Heart left ventricle (tissue), 16 donors: Measurements from ENCODE around the gene VAV1. TPM values are rescaled to one million over a fixed set of nuclear protein-coding genes. Genes with fewer than 3 reads are reported as not detected.
"Not testable (repeated sequence)": the region's sequence is repeated elsewhere in the genome, so short reads cannot be mapped to it uniquely, and the experiment has no call there.

Experiments
- ATAC-seq, 4 donors: fragments of 200-7000 bp; cut with Tn5 transposase; one replicate each; pipeline ENCODE4 v1.9.1; 2020 to 2022; ENCODE audit warnings: moderate library complexity in 4 of 4, mild to moderate bottlenecking in 3 of 4, moderate number of reproducible peaks in 1 of 4
- DNase-seq, 5 donors: peaks; one replicate each; pipeline ENCODE4 v3.0.0-alpha.2; 2020
- H3K27ac ChIP-seq, 12 donors: fragments of 200-600 bp; sonication (generic) in 4 of 12; one replicate each; pipeline versions ENCODE4 v1.5.0 to v1.8.0; 2016 to 2022; ENCODE audit warnings: mild to moderate bottlenecking in 2 of 12
- H3K27me3 ChIP-seq, 9 donors: fragments of 200-600 bp; sonication (generic) in 2 of 9; one replicate each; pipeline versions ENCODE4 v1.5.1 to v1.8.0; 2016 to 2022; ENCODE audit warnings: mild to moderate bottlenecking in 3 of 9
- H3K36me3 ChIP-seq, 9 donors: fragments of 200-600 bp; sonication (generic) in 2 of 9; one replicate each; pipeline versions ENCODE4 v1.5.0 to v1.8.0; 2018 to 2022; ENCODE audit warnings: mild to moderate bottlenecking in 2 of 9
- H3K4me1 ChIP-seq, 12 donors: fragments of 200-600 bp; sonication (generic) in 4 of 12; one replicate each; pipeline versions ENCODE4 v1.5.0 to v1.8.0; 2016 to 2022; ENCODE audit warnings: mild to moderate bottlenecking in 3 of 12
- H3K4me3 ChIP-seq, 12 donors: fragments of 200-600 bp; sonication (generic) in 4 of 12; one replicate each; pipeline versions ENCODE4 v1.5.0 to v1.8.0; 2017 to 2022; ENCODE audit warnings: mild to moderate bottlenecking in 9 of 12, moderate library complexity in 4 of 12
- H3K9me3 ChIP-seq, 12 donors: fragments of 200-600 bp; sonication (generic) in 4 of 12; one replicate each; pipeline versions ENCODE4 v1.5.0 to v1.8.0; 2016 to 2022; ENCODE audit warnings: mild to moderate bottlenecking in 1 of 12
- POLR2A ChIP-seq, 2 donors: fragments of 450-650 bp; IDR thresholded peaks; one replicate each; pipeline ENCODE4 v1.6.1; 2017; ENCODE audit warnings: antibody characterized with exemption in 2 of 2, mild to moderate bottlenecking in 2 of 2, moderate library complexity in 2 of 2
- WGBS, 4 donors: extraction: QIAGEN DNeasy Blood & Tissue Kit in 2 of 4; methylation state at CpG; one replicate each; pipeline versions ENCODE4 v1.1.5 to v1.1.7; 2013 to 2018; 5-methylcytosine and 5-hydroxymethylcytosine counted together
- intact Hi-C, 10 donors: fragments of 100-400 bp; cut with DNase I; formaldehyde crosslinking; loops; one replicate each; pipeline versions ENCODE4 v1.11.1 to v1.14.2; 2022
- polyA plus RNA-seq, 2 donors: library from polyadenylated mRNA; stranded (reverse); fragments of 200-250 nt; gene quantifications; one replicate each; pipeline ENCODE4 v1.2.3, GENCODE V29; 2013
- total RNA-seq, 9 donors: library from RNA; depleted of rRNA in 2 of 9; stranded (reverse); fragments of >200 nt in 2 of 9; fragmentation: NEBNext Ultra II Directional in 3 of 9; extraction: Animal tissue kit (Norgen Biotek cat#: 25700) in 3 of 9; gene quantifications; one replicate each; pipeline versions ENCODE4 v1.1.0 to v1.2.4, GENCODE V29; 2016 to 2023
- TF ChIP-seq, protein P1 (sequence below), 12 donors: fragments of 200-600 bp; sonication (generic) in 4 of 12; IDR thresholded peaks; one replicate each; pipeline versions ENCODE4 v1.5.0 to v1.8.0; 2018 to 2022; ENCODE audit warnings: antibody characterized with exemption in 12 of 12, mild to moderate bottlenecking in 5 of 12
- donor health status: ischemic (EF 13 %, LVEDD 7.1; RV severe dilation, severe dysfunction).
- donor health status: healthy with polysubstance abuse.
- donor health status: DM: no; HTN: yes; CAD: no.
- donor health status: DM: no; HTN: no; CAD: no.
- donor health status: ischemic (EF 25% LVEDD 6.9; RV normal size, moderate dysfunction).
- donor health status: ischemic (EF 25% LVEDD 5.7; RV mildly dilated, moderate dysfunction).
- donor health status: healthy.
- donor health status: DM: yes; HTN: yes; CAD: no.
- donor health status: ischemic (EF 35%, LVEDD 5.7; RV mildly dilated, moderate dysfunction).
- donor health status: nonischemic (EF 11% LVEDD 7.7; RV severe dilation, severe dysfunction).
- donor health status: DM: yes; HTN: yes; CAD: no.
- donor health status: PGD.
- donor health status: ischemic (EF 29% LVEDD 5.4; RV normal size, mild dysfunction).
- donor health status: nonischemic (EF 23%, LVEDD 6.1; RV moderate dilation, normal function).

Gene VAV1
- total and polyA plus RNA-seq, 11 donors: 0.69 to 25.6 (median 1.2) TPM

DNA sequence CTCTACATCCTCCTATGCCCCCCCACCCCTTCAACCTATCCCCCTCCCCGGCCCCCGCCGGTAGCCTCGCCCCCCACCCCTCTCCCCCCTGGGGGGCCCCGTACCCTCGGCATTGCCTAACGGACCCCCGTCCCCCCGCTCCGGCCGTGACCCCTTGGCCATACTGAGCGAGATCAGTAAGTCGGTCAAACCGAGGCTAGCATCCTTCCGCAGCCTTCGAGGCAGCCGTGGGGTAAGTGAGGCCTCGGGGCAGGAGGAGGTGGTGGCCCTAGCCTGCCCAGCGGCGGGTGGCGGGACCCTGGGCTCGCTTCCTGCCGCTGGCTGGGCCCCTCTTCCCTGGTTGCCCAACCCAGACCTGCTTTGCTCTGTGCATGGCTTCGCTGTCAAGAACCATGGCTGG is 26.5 kb upstream of the VAV1 start:
- peaks cover 11 to 52% (median 33%) of the 10 kb centered on the region in 12 donors for H3K4me1 ChIP-seq

DNA sequence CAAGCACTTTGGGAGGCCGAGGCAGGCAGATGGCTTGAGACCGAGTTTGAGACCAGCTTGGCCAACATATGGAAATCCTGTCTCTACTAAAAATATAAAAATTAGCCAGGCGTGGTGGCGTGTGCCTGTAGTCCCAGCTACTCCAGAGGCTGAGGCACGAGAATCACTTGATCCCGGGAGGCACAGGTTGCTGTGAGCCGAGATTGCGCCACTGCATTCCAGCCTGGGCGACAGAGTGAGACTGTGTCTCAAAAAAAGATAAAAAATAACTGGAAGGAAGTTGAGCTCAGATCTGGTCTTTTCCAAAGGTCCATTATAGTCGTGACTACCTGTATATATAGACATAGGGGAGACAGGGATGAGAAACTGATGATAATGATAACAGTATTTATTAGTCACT is 24.0 kb upstream of the VAV1 start:
- intact Hi-C loops: loop anchor here in 1 of 10 donors (10.0 kb wide), 2 partner anchors 224 to 374 kb away; partner anchors contain the start of genes ALKBH7 and PSPN
- Histone ChIP-seq H3K36me3 (peaks cover 0 to 89% (median 79%) of the 10 kb centered on the region in 9 donors), H3K27ac (peak overlapping the region in 2 of 12 donors; percentile 25 to 38), H3K4me1 (peaks cover 11 to 44% (median 29%) of the 10 kb centered on the region in 12 donors)
- not testable (repeated sequence) for DNase-seq, H3K9me3 ChIP-seq, H3K27me3 ChIP-seq, ATAC-seq, H3K4me3 ChIP-seq
- WGBS, 4 donors: 85 to 91% (median 87%) methylated on average over 10 of the region's 10 CpGs

More for the DNA sequence above, 26.5 kb upstream of the VAV1 start:
- ATAC-seq (no peak), DNase-seq (no peak)
- no peak for TF ChIP-seq POLR2A (IDR thresholded peaks at IDR 0.05)
- TF ChIP-seq, protein P1, sequence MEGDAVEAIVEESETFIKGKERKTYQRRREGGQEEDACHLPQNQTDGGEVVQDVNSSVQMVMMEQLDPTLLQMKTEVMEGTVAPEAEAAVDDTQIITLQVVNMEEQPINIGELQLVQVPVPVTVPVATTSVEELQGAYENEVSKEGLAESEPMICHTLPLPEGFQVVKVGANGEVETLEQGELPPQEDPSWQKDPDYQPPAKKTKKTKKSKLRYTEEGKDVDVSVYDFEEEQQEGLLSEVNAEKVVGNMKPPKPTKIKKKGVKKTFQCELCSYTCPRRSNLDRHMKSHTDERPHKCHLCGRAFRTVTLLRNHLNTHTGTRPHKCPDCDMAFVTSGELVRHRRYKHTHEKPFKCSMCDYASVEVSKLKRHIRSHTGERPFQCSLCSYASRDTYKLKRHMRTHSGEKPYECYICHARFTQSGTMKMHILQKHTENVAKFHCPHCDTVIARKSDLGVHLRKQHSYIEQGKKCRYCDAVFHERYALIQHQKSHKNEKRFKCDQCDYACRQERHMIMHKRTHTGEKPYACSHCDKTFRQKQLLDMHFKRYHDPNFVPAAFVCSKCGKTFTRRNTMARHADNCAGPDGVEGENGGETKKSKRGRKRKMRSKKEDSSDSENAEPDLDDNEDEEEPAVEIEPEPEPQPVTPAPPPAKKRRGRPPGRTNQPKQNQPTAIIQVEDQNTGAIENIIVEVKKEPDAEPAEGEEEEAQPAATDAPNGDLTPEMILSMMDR (IDR thresholded peaks at IDR 0.05): no peak
- Histone ChIP-seq H3K9me3 (no peaks in the 10 kb centered on the region), H3K4me3 (no peak overlapping the region), H3K36me3 (peaks cover 0 to 86% (median 72%) of the 10 kb centered on the region in 9 donors), H3K27me3 (no peaks in the 10 kb centered on the region), H3K27ac (peak overlapping the region in 4 of 12 donors; percentile 45 to 95 (median 81))
- intact Hi-C loops: loop anchor here in 1 of 10 donors (10.0 kb wide), 2 partner anchors 221 to 371 kb away; partner anchors contain the start of genes ALKBH7 and PSPN
- WGBS, 4 donors: 92 to 96% (median 94%) methylated on average over 11 to 24 of the region's 24 CpGs

DNA sequence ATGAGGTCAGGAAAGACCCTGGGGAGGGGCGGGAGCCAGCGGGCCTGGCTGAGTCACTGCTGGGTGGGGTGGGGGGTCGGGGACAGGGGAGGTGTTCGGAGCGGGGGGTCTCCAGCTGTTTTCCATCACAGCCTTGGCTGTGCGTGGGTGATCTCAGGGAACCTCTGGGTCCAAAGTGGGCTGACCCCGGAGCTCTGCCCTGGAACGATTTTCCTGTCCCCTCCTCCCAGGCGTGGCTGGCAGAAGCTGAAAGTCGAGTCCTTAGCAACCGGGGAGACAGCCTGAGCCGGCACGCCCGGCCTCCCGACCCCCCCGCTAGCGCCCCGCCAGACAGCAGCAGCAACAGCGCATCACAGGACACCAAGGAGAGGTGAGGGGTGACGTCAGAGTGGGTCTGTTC is 22.4 kb upstream of the VAV1 start:
- H3K27ac ChIP-seq: peak overlapping the region in 5 of 12 donors; percentile 1 to 49 (median 43)
- H3K4me3 ChIP-seq: no peak overlapping the region
- H3K27me3 ChIP-seq: no peaks in the 10 kb centered on the region
- DNase-seq: peak in 4 of 5 donors; percentile 65 to 78 (median 74)
- H3K4me1 ChIP-seq: peaks cover 5 to 31% (median 16%) of the 10 kb centered on the region in 12 donors
- ATAC-seq: peak in 2 of 4 donors; percentile 27 to 42
- TF ChIP-seq POLR2A (IDR thresholded peaks at IDR 0.05): no peak
- TF ChIP-seq, protein P1 (IDR thresholded peaks at IDR 0.05): no peak
- 69 to 79% (median 75%) methylated on average over 11 to 20 of the region's 20 CpGs for WGBS, 4 donors
- intact Hi-C loops: loop anchor here in 2 of 10 donors (5.0 to 10.0 kb wide), 2 partner anchors 115 to 118 kb away; no protein-coding TSS in a partner anchor
- peaks cover 0 to 76% (median 73%) of the 10 kb centered on the region in 9 donors for H3K36me3 ChIP-seq
- H3K9me3 ChIP-seq: no peaks in the 10 kb centered on the region

DNA sequence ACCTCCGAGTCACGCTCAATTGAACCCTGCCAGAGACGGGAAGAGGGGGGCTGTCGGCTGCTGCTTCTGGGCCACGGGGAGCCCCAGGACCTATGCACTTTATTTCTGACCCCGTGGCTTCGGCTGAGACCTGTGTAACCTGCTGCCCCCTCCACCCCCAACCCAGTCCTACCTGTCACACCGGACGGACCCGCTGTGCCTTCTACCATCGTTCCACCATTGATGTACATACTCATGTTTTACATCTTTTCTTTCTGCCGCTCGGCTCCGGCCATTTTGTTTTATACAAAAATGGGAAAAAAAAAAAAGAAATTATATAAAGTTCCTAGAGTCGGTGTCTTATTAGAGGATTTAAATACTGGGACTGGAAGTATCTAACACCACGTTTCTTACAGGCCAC is 21.3 kb upstream of the VAV1 start:
- no peaks in the 10 kb centered on the region for H3K9me3 ChIP-seq
- no peak overlapping the region for H3K4me3 ChIP-seq
- no peak for ATAC-seq
- H3K27me3 ChIP-seq: no peaks in the 10 kb centered on the region
- H3K36me3 ChIP-seq: peaks cover 0 to 66% (median 64%) of the 10 kb centered on the region in 9 donors
- no peak for DNase-seq
- H3K4me1 ChIP-seq: peaks cover 0 to 19% (median 8%) of the 10 kb centered on the region in 12 donors
- intact Hi-C loops: loop anchor here in 2 of 10 donors (5.0 to 10.0 kb wide), 2 partner anchors 116 to 119 kb away; no protein-coding TSS in a partner anchor
- H3K27ac ChIP-seq: no peak overlapping the region
- WGBS, 4 donors: 93 to 95% (median 94%) methylated on average over 16 of the region's 16 CpGs
- TF ChIP-seq POLR2A (IDR thresholded peaks at IDR 0.05): no peak
- TF ChIP-seq, protein P1 (IDR thresholded peaks at IDR 0.05): no peak
